Hindlimb muscle (tissue), 1 donor: ENCODE data around the gene RNF145. TPM values are rescaled to one million over a fixed set of nuclear protein-coding genes. Genes with fewer than 3 reads are reported as not detected.
"Not testable (repeated sequence)": the region's sequence is repeated elsewhere in the genome, so short reads cannot be mapped to it uniquely, and the experiment has no call there.

Source experiments
- DNase-seq: peaks from one replicate; pipeline ENCODE4 v3.0.0-alpha.2; 2013
- polyA plus RNA-seq: library from polyadenylated mRNA; unstranded; fragments of 120-200 nt; gene quantifications from one replicate; pipeline ENCODE4 v1.2.1, GENCODE V29; 2013; ENCODE audit not compliant: insufficient read length

Gene RNF145
- polyA plus RNA-seq, 1 donor, result 32.2 TPM

GRCh38 chr5:159156426-159157238 is 52.7 kb downstream of the RNF145 start:
- peak; percentile 77 for DNase-seq

- no peak for DNase-seq
These were observed 53.4 kb downstream of the RNF145 start for GRCh38 chr5:159155960-159156359.

GRCh38 chr5:159152876-159153275 is 56.5 kb downstream of the RNF145 start:
- no peak for DNase-seq

GRCh38 chr5:159149085-159149484 is 60.3 kb downstream of the RNF145 start:
- DNase-seq, result no peak

- no peak for DNase-seq
These were observed 61.4 kb downstream of the RNF145 start for GRCh38 chr5:159147976-159148375.

- DNase-seq, result no peak
These were observed 62.5 kb downstream of the RNF145 start for GRCh38 chr5:159146839-159147238.

- DNase-seq, result not testable (repeated sequence)
These were observed 64.2 kb downstream of the RNF145 start for GRCh38 chr5:159145160-159145559.

GRCh38 chr5:159139802-159140201 is 69.6 kb downstream of the RNF145 start:
- no peak for DNase-seq

- no peak for DNase-seq
These were observed 73.3 kb downstream of the RNF145 start for GRCh38 chr5:159135896-159136531.

GRCh38 chr5:159133041-159133741 is 76.2 kb downstream of the RNF145 start:
- peak; percentile 31 for DNase-seq

GRCh38 chr5:159132429-159133040 is 76.8 kb downstream of the RNF145 start:
- no peak for DNase-seq

- DNase-seq, result no peak
These were observed 77.4 kb downstream of the RNF145 start for GRCh38 chr5:159131951-159132350.

GRCh38 chr5:159130871-159131270 is 78.5 kb downstream of the RNF145 start:
- DNase-seq, result no peak

- DNase-seq, result no peak
These were observed 81.2 kb downstream of the RNF145 start for GRCh38 chr5:159128070-159128541.

- no peak for DNase-seq
These were observed 85.7 kb downstream of the RNF145 start for GRCh38 chr5:159123700-159124099.

- no peak for DNase-seq
These were observed 86.2 kb downstream of the RNF145 start for GRCh38 chr5:159123189-159123588.

- DNase-seq, result no peak
These were observed 88.3 kb downstream of the RNF145 start for GRCh38 chr5:159121061-159121460.

- no peak for DNase-seq
These were observed 88.9 kb downstream of the RNF145 start for GRCh38 chr5:159120446-159120845.

- DNase-seq, result not testable (repeated sequence)
These were observed 89.5 kb downstream of the RNF145 start for GRCh38 chr5:159119842-159120241.

- DNase-seq, result not testable (repeated sequence)
These were observed 90.2 kb downstream of the RNF145 start for GRCh38 chr5:159118958-159119659.

GRCh38 chr5:159113405-159113804 is 95.9 kb downstream of the RNF145 start:
- no peak for DNase-seq

GRCh38 chr5:159112436-159112835 is 96.9 kb downstream of the RNF145 start:
- DNase-seq, result no peak
